ENCODE measurements around the gene MID1.

Gene MID1

GRCh38 chrX:10529344-10529743 lies 91.0 kb downstream of the MID1 start:
- no peak for DNase-seq

- no peak for DNase-seq
Observed at GRCh38 chrX:10526451-10526850, 93.9 kb downstream of the MID1 start.

GRCh38 chrX:10525381-10526120 lies 94.8 kb downstream of the MID1 start:
- DNase-seq: no peak

GRCh38 chrX:10524578-10524977 lies 95.8 kb downstream of the MID1 start:
- no peak for DNase-seq

- no peak for DNase-seq
Observed at GRCh38 chrX:10519761-10520160, 100.6 kb downstream of the MID1 start.

- no peak for DNase-seq
Observed at GRCh38 chrX:10519278-10519677, 101.1 kb downstream of the MID1 start.

- no peak for DNase-seq
Observed at GRCh38 chrX:10518073-10518472, 102.3 kb downstream of the MID1 start.

- DNase-seq: no peak
Observed at GRCh38 chrX:10516781-10517322, 103.5 kb downstream of the MID1 start.

- DNase-seq: no peak
Observed at GRCh38 chrX:10514891-10515290, 105.5 kb downstream of the MID1 start.

GRCh38 chrX:10513974-10514373 lies 106.4 kb downstream of the MID1 start:
- DNase-seq: no peak

- no peak for DNase-seq
Observed at GRCh38 chrX:10512741-10513140, 107.6 kb downstream of the MID1 start.

GRCh38 chrX:10512258-10512657 lies 108.1 kb downstream of the MID1 start:
- DNase-seq: no peak

GRCh38 chrX:10509397-10509796 lies 111.0 kb downstream of the MID1 start:
- no peak for DNase-seq

- no peak for DNase-seq
Observed at GRCh38 chrX:10508891-10509290, 111.5 kb downstream of the MID1 start.

GRCh38 chrX:10507876-10508275 lies 112.5 kb downstream of the MID1 start:
- no peak for DNase-seq

GRCh38 chrX:10507181-10507580 lies 113.2 kb downstream of the MID1 start:
- DNase-seq: no peak

- no peak for DNase-seq
Observed at GRCh38 chrX:10506781-10507180, 113.6 kb downstream of the MID1 start.

GRCh38 chrX:10505726-10506125 lies 114.7 kb downstream of the MID1 start:
- DNase-seq: no peak

GRCh38 chrX:10502961-10503360 lies 117.4 kb downstream of the MID1 start:
- no peak for DNase-seq

- no peak for DNase-seq
Observed at GRCh38 chrX:10501611-10502010, 118.8 kb downstream of the MID1 start.

GRCh38 chrX:10496345-10496965 lies 123.9 kb downstream of the MID1 start:
- DNase-seq: no peak

- no peak for DNase-seq
Observed at GRCh38 chrX:10495677-10496076, 124.7 kb downstream of the MID1 start.

- no peak for DNase-seq
Observed at GRCh38 chrX:10492250-10492649, 128.1 kb downstream of the MID1 start.

- DNase-seq: no peak
Observed at GRCh38 chrX:10486373-10486772, 134.0 kb downstream of the MID1 start.
